NCI-H2171 treated with DMSO at 0.1 percent for 48 hours (cell line): ENCODE results near the gene TPMT.

ENCODE experiments used
- DNase-seq: peaks from one replicate; lab custom pipeline; 2025; lab: John Stamatoyannopoulos, UW

TPMT gene

DNA sequence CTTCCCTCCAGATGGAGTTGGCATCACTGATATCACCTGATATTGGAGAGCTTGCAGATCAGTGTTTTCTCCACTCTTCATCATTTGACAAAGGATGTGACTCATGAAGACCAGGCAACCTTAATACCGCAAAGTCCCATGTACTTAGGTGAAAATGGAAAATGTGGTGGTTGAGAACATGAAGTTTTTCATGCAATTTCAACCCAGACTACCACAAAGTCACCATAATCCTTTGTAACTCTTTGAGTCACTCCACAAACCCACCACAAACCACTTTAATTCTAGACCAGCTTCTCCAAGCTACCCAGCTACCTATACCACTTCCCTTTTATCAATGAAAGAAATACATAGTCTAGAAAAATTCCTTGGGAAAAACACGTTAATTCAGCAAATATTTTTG lies 39.5 kb downstream of the TPMT start:
- no peak for DNase-seq

DNA sequence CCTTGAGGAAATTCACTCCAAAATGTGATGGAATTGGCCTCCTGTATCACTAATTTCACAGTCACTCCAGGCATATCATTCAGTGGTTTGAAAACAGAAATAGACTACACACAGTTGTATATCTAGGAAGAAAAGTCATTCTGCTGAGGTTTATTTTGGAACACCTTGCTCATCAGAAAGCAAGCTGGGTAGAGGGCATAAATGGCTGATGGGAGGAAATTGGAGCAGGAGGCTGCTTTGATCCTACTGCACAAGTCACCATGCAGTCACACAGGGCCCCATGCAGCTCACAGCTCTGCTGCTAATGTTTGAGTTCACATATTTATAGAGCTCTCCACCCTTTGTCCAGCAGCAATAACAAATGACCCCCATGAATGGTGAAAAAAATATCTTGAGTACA lies 44.7 kb downstream of the TPMT start:
- DNase-seq, result no peak

DNA sequence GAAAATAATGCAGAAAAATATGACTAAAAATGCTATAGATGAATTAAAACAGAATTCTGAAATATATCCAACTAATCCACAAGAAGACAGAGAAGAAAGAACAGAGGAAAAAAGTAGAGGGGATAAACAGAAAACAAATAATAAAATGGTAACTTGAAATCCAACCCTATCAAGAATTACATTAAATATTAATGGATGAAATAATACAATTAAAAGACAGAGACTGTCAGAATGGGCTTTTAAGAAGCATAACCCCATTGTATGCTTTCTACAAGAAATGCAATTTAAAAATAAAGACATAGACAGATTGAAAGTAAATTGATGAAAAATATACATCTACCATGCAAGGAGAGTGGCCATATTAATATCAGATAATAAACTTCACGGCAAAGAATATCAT lies 47.8 kb downstream of the TPMT start:
- no peak for DNase-seq

DNA sequence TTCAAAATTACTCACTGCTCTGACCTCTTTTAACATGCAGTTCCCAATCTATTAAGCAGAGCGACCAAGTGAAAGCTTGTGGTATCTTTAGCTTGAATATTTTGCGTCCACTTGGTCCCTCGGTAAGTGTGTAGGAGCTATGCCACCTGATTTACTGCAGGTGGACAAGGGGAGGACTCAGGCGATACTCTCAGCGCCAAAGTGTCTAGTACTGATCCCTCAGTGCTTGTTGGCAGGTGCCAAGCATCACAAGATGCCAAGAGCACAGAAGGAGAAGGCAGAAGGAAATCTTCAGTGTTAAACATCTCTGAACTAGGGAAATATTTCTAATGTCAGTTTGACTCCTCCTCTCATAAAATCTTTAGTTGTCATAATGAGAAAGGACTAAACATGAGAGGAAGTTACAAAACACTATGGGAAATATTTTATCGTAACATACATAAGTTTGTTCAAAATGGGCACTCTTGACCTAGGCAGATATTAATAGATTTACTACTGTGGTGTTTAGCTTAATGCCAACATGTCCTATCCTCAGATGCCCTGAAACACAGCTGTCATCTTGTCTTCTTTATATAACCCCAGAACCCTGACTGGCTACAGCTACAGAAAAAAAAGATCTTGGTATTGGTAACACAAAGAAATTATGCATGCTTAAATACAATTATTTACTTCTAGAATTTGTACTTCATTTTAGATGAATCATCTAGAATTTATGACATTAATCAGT lies 51.9 kb downstream of the TPMT start:
- no peak for DNase-seq

DNA sequence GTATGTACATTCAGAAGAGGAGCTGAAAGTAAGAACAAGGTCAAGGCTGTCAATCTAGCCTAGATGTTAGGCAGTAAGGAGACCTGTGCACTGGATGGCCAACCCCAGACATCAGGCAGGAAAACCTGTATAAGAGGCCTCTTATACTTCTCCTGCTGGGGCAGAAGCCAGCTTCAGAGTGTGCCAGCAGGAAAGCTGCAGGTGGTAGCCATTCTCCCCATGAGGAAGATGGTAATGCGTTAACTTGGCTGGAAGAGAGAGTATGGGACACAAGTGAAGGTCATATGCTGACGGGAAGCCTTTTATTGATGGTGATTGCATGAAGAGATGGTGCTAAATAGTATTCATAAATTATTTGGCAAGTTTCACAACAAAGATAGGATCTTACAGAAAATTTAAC lies 53.0 kb downstream of the TPMT start:
- DNase-seq, result peak; percentile 17

DNA sequence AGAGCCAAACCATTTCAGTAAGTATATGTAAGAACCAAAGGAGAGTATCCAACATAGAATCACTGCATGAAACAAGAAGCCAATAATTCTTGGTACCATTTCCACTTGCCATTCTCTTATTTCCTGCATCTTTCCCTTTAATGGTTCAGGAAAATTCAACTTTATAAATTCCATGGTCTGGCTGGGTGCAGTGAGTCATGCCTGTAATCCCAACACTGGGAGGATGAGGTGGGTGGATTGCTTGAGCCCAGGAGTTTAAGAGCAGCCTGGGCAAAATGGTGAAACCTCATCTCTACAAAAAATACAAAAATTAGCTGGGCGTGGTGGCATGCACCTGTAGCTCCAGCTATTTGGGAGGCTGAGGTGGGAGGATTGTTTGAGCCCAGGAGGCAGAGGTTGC lies 53.6 kb downstream of the TPMT start:
- DNase-seq, result no peak

DNA sequence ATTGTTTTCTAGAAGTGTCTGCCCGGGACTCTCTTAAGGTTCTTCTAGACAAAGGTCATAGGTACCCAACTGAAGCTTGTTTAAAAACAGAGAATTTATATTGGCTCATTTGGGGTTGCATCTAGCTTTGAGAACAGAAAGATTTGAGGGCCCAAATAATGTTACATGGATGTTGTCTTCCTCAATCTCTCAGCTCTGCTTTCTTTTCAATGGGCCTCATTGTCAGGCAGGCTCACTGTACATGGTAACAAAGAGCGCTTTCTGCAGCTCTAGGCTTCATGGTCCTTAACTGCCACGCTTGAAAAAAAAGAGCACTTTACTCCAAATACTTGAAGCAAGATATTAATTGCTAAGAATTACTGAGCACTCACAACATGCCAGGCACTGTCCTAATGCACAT lies 54.6 kb downstream of the TPMT start:
- no peak for DNase-seq

DNA sequence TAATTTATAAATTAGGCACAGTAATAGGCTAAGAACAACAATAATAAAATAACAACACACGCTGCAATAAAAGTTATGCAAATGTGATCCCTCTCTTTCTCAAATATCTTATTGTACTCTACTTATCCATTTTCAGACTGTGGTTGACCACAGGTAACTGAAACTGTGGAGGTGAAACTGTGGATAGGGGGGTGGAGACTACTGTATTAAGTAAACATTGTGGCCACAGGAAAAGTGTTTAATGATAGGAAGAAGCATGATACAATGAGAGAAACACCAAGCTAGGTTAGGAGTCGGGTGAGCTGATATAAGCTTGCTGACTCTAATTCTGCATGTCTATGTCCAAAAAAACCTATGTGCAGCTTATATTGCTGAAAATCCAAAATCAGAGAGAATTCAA lies 55.4 kb downstream of the TPMT start:
- DNase-seq, result no peak

DNA sequence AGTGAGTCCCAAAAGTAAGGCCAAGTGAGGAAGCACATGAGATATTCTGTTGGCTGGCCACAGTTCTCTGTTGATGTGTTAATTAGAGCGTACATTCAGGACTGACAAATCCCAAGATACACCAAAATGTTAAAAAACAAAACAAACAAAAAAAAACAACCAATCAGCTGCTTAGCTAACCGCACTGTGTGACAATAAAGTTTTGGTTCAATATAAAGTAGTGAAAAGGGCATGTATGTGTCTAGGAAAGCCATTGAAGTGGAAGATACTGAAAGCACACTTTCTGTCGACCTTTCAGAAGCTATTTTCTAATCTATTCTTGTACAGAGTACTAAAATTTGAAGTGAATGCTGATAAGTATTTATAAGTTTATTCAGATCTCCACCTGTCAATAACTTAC lies 58.5 kb downstream of the TPMT start:
- DNase-seq, result no peak

DNA sequence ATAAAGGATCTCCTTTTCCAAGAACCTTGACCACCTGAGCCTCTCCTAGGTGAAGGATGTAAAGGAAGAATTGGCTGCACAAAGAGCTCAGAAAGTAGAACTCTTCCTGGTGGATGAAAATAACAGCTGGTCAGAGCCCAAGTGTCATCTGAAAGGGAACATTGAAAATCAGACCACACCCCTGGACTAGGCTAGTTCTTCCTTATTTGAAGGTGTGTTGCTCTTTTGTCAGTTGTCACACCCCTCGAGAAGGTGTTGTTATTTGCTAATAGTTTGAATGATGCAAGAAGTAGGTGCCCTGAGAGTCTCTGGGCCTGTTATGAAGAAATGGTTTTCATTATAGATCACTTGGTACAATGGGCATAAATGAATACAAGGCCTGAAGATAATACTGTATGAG lies 63.5 kb downstream of the TPMT start:
- DNase-seq, result no peak

DNA sequence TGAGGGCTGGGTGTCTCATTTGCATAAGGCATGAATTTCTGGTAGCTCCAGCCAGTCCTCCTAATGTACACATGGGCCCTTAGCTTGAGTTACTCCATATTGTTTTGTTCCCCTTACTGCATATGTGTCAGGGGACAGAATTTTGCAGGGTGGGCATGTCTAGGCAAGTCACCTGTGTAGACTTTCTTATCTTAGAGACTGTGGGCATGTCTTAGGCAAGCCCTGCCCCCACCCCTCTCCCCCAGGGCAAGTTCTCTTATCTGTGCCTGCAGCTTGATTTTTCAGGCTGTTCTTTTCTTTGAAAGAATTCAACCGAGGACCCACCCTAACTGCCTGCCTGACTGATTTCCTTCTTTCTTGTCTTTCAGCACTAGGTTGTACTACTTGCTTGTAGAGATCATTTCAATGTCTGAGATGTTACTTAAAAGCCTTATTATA lies 64.5 kb downstream of the TPMT start:
- DNase-seq, result peak; percentile 3

DNA sequence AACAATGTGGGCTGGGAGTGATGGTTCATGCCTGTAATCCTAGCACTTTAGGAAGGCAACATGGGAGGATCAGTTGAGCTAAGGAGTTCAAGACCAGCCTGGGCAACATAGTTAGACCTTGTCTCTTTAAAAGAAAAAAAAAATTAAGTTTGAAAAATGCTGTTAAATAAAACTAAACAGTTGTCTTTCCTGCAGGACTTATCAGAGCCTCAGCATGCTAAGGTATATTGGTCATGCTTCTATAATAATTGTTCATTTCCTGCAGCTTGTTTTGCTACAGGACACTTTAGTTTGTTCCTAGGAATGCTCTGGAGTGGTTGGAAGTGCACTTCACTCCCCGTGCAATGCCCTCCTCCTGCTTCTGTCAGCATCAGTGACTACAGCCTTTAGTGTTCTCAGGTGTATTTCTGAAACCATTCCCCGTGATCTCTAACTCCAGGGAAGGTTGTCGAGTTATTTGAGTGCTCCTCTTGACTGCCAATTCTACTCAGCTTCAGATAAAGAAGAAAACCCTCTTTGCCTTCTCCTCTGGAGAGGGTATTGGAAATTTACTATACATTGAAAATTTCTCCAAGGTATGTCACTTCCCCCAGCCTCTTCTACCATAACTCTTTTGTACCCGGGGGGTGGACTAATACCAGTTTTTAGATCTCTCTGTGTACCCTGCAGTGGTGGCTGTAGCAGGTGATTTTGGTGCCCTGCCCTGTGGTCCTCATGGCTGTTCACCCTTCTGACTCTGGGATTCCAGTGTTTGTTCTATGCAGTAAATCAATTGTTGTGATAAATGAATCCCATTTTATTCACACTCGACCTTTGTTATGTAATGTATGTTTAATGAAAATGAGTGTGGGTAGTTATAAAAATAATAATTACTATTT lies 66.2 kb downstream of the TPMT start:
- DNase-seq, result no peak

DNA sequence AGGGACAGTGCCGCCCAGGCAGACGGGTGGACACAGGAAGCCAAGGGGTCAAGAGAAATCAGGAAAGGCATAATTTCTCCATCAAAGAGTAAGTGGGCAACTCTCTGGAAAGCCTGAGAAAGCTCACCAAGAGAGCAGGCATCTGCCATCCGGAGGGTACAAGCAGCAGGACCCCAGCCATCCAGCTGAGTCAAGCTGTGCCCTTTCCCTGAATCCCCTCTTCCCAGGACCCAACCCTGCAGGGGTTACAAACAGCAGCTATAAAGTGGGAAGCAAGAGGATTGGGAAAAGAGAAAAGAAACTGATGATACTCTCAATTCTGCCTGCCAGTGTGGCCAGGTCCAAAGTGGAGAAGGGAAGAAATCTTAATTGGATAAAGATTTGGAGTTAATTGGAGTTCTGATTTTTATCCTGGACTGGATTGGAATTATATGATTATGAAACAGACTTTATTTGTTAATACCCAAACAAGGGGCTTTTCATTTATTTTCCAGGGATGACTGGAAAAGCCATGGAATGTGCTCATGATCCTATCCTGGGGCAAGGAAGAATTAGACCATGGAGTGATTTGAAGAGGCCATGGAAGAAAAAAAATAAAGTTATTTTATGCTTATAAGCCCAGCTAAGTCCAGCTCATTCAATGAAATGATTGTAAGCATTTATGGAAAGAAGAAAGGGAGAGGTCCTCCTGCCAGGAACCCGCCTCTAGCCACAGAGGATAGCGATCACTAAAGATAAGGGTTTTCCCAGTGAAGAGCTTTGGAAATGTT lies 67.3 kb downstream of the TPMT start:
- no peak for DNase-seq

DNA sequence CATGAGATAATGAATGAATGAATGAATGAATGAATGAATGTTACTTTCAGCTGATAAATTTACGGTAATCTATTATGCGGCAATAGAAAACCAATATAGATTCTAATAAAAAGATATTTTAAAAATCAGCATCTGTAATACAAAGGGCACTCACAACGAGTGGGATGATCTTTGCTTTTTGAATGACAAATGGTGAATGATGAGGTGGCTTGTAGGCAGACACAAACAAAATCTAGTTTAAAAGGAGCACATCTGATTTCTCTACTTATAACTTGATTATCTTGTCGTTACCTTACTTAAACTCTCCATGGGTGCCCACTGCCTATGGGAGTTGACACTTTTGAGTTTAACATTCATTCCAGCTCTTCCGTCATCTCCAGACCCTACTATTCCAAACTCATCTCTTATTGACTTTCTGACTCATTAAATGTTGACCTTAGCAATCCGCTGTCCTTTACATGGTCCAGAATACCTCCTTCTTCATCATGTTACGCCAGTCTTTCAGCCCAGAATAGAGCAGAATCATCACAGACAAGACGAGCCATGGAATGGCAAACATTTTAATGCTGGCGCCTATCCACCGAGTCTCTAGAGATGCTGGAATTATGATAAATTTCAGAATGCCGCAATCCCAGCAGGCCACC lies 73.7 kb downstream of the TPMT start:
- DNase-seq, result no peak

DNA sequence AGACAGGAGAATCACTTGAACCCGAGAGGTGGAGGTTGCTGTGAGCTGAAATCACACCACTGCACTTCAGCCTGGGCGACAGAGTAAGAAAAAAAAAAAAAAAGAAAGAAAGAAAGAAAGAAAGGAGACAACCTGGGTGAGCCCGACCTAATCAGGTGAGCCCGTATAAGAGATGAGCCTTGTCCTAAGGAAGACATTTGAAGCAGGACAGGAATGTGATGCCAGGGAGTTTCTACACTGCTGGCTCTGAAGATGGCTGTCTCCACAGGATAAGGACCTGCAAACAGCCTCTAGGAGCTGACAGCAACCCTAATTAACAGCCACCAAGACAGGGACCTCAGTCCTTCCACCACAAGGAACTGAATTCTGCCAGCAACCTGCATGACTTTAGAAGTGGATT lies 74.3 kb downstream of the TPMT start:
- DNase-seq, result no peak

DNA sequence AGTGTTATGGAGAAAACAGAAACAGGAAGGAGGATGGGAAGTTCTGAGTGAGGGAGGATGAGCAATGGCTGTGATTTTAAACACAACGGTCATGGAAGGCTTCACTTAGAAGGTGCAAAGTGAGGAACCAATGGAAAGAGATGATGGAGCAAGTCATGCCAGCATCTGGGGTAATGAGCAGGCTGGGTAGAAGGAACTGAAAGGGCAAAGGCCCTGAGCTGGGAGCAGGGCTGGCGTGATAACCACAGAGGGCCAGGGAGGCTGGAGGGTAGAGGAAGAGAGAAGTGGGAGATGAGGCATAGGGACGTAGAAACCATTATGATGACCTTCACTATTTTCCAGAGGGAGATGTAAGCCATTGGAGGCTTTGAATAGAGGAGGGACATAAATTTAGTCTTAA lies 76.0 kb downstream of the TPMT start:
- DNase-seq, result no peak
